ENCODE data around the gene ACP3. TPM values are rescaled to one million over a fixed set of nuclear protein-coding genes. Genes with fewer than 3 reads are reported as not detected.
A peak's percentile ranks its signal among the peaks of the same experiment; 100 is the strongest.

Gene ACP3
- total RNA-seq, 2 experiments from 2014 or later = not detected

DNA sequence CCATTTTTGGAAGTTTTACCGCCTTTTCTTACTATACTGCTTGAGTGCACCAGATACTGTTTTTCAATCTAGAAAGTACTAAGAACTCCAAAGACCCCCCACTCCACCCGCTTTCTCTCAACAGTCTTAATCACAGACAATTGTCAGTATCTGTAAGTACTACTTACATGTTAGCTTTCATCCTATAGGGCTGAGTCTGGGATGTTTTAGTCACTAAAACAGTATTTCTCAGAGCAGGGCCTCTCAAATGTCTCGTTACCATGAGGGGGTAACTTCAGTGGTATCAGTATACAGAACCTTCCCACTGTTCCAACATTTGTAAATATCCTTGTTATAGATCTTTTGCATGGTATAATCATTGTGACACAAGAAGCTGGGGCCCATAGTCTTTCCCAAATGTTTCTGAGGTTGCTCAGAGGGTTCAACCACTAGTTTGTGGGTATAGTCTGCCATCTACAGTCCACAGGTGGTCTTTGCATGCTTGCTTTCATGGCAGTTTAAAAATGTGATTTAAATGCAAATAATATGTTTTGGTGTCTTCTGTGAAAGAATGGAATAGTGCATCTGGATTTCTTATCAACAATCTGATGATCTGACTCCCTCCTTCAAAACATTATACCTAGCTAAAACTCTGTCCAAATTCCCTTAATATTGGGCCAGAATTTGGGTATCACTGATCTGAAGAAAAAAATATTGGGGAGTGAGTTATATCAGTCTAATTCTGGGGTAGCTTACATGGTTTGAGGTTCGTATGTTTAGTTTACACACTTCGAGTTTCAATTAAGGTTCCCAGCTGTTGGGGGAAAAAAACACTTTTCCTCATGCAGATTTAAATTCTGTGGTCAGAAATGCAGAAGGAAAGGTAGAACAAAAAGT is 82.1 kb downstream of the ACP3 start:
- no peaks in the 10 kb centered on the region for H3K4me1 Mint-ChIP-seq (ENCODE audit: low read depth)
- POLR2A ChIA-PET = no interaction called here
- peak; percentile 39 for DNase-seq
- H3K9me3 Mint-ChIP-seq (ENCODE audit: insufficient read depth) = no peaks in the 10 kb centered on the region
- H3K27me3 Mint-ChIP-seq (ENCODE audit: low read depth) = peaks cover 12% of the 10 kb centered on the region
- H3K4me3 Mint-ChIP-seq = no peak overlapping the region
- no peak overlapping the region for H3K27ac Mint-ChIP-seq
- ATAC-seq = no peak
- no peaks in the 10 kb centered on the region for H3K36me3 Mint-ChIP-seq (ENCODE audit: low read depth)
- CTCF ChIA-PET = interaction anchor here (0.6 to 6.3 kb wide), 9 partner anchors 11 to 56 kb away, joined by 3 to 49 read pairs (median 4); partner anchors contain the start of gene DNAJC13

DNA sequence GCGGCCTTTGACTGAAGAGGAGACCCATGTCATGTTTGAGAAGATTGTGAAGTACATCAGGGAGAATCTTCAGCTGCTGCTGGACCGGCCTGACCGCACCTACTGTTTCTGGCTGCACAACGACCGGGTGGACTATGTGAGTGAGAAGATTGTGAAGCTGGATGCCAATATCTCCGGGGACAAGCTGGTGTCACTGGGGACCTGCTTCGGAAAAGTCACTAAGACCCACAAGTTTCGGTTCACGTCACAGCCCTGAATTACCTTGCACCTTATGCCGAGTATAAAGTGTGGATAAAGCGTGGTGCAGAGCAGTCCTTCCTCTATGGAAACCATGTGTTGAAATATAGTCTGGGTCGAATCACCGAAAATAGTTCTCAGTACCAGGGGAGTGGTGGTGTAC is 84.0 kb downstream of the ACP3 start:
- ChIA-PET CTCF (interaction anchor here (1.0 kb wide), 2 partner anchors 16 to 54 kb away, joined by 3 read pairs; partner anchors contain the start of gene DNAJC13), POLR2A (no interaction called here)
- H3K9me3 Mint-ChIP-seq (ENCODE audit: insufficient read depth) = no peaks in the 10 kb centered on the region
- H3K4me1 Mint-ChIP-seq (ENCODE audit: low read depth) = no peaks in the 10 kb centered on the region
- H3K36me3 Mint-ChIP-seq (ENCODE audit: low read depth) = no peaks in the 10 kb centered on the region
- no peak overlapping the region for H3K4me3 Mint-ChIP-seq
- ATAC-seq (no peak), DNase-seq (no peak)
- no peak overlapping the region for H3K27ac Mint-ChIP-seq
- peaks cover 14% of the 10 kb centered on the region for H3K27me3 Mint-ChIP-seq (ENCODE audit: low read depth)

DNA sequence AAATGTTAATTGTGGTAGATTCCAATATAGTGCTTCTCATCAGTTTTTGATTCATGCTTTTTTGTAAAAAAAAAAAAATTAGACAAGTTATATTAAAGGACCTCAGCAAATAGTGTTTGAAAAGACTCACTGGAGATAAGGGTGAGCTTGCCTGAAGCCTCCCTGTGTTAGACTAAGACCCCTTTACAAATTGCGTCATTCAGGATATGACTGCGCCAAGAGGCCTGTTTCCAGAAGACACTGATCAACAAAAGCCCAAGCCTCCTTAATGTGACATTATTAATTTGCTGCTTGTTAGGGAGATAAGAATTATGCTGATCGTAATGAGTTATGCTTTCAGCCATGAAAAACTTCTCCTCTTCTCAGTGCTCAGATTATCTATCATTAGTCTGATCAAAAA is 87.1 kb downstream of the ACP3 start:
- DNase-seq (no peak), ATAC-seq (no peak)
- Mint-ChIP-seq H3K9me3 (ENCODE audit: insufficient read depth) (no peaks in the 10 kb centered on the region), H3K4me1 (ENCODE audit: low read depth) (no peaks in the 10 kb centered on the region), H3K4me3 (no peak overlapping the region), H3K36me3 (ENCODE audit: low read depth) (no peaks in the 10 kb centered on the region), H3K27me3 (ENCODE audit: low read depth) (peaks cover 14% of the 10 kb centered on the region), H3K27ac (no peak overlapping the region)
- POLR2A ChIA-PET = no interaction called here
- CTCF ChIA-PET = interaction anchor here (0.9 kb wide), 1 partner anchor 61 kb away, joined by 3 read pairs; no protein-coding TSS in a partner anchor

DNA sequence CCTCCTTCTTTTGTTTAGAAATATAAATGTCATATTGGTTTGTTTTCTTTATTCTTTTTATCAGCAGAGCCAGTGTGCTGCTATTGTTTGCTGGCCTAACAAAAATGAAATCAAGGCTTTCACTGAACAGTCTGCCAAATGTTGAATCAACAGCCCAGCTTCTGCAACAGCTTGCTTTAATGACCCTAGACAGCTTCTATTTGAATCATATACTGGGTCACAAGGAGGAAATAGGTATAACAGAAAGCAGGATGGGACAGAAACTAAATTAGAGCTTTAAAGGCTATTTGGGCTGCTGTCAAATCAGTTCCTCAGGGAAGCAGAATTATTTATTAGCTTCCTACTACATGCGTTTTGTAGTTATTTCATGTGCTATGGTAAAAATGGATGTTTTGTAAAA is 88.0 kb downstream of the ACP3 start:
- no peaks in the 10 kb centered on the region for H3K4me1 Mint-ChIP-seq (ENCODE audit: low read depth)
- CTCF ChIA-PET = no interaction called here
- H3K27ac Mint-ChIP-seq = no peak overlapping the region
- no peaks in the 10 kb centered on the region for H3K9me3 Mint-ChIP-seq (ENCODE audit: insufficient read depth)
- peaks cover 14% of the 10 kb centered on the region for H3K27me3 Mint-ChIP-seq (ENCODE audit: low read depth)
- ATAC-seq (no peak), DNase-seq (no peak)
- POLR2A ChIA-PET = no interaction called here
- H3K36me3 Mint-ChIP-seq (ENCODE audit: low read depth) = no peaks in the 10 kb centered on the region
- H3K4me3 Mint-ChIP-seq = no peak overlapping the region

DNA sequence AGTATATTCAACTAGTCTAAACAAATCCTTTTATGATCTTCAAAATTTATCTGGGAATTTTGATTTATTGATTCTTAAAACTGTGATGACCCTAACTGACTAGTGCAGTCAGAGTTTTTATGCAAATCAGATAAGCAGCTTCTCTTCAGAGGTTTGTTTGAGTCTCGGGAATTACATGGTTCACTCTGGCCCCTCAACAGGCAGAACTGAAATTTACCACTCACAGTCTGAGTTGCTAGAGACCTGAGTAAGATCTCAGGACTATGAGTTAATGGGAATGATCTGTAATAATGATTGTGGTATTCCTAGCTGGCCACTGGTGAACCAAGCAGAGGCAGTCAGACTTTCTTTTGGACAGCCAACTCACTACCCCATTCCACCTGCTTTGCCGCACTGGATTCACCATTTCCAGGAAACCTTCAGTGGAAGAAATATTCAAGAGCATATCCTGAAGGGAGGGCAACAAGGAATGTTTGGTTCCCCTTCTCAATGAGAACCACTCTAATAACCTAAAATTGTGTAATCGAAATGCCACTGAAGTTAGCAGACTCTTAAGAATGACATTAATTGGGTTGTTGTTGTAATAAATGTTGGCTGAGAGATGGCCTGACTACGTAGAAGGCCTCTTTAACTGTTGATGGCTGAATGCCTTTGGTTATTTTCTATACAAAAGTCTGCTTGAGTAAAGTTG is 88.5 kb downstream of the ACP3 start:
- POLR2A ChIA-PET = no interaction called here
- Mint-ChIP-seq H3K4me1 (ENCODE audit: low read depth) (no peaks in the 10 kb centered on the region), H3K27ac (no peak overlapping the region), H3K27me3 (ENCODE audit: low read depth) (peaks cover 17% of the 10 kb centered on the region), H3K4me3 (no peak overlapping the region), H3K9me3 (ENCODE audit: insufficient read depth) (no peaks in the 10 kb centered on the region), H3K36me3 (ENCODE audit: low read depth) (no peaks in the 10 kb centered on the region)
- CTCF ChIA-PET = no interaction called here
- DNase-seq (no peak), ATAC-seq (no peak)

DNA sequence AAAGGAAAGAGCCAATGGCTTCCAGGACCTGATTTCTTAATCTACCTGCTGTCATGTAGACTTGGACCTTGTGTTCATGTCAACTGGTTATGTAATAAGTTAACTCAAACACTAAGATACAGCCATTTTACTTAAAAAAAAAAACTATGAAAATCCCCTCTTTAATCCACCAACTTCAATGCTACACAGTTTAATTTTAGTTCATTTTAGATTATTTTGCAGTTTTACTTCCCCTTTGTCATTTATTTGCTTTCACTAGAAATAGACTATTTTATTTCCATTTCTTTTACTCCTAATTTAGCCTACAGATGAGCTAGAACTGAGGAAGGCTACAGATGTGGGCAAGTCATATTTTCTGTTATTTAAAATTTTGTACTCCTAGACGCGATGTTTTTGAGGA is 89.4 kb downstream of the ACP3 start:
- H3K36me3 Mint-ChIP-seq (ENCODE audit: low read depth) = no peaks in the 10 kb centered on the region
- H3K4me1 Mint-ChIP-seq (ENCODE audit: low read depth) = no peaks in the 10 kb centered on the region
- peaks cover 20% of the 10 kb centered on the region for H3K27me3 Mint-ChIP-seq (ENCODE audit: low read depth)
- ATAC-seq (no peak), DNase-seq (no peak)
- ChIA-PET POLR2A (no interaction called here), CTCF (no interaction called here)
- no peak overlapping the region for H3K4me3 Mint-ChIP-seq
- H3K27ac Mint-ChIP-seq = no peak overlapping the region
- H3K9me3 Mint-ChIP-seq (ENCODE audit: insufficient read depth) = no peaks in the 10 kb centered on the region

DNA sequence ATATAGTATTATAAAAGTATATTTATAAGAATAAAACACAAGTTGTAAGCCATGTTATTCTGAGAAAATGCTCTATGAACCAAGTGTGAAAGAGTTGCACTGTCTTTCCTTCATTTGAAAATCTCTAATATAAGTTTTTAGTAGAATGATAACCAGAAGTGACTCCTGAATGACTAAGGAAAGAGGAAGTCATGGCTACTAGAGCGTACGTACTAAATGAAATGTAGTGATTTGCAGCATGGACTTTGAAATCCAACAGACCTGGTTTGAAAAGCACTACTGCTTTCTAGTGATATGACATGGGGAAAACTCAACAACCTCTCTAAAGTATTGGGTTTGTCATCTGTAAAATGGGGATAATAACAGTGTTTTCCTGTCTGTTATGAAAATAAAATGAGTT is 89.8 kb downstream of the ACP3 start:
- Mint-ChIP-seq H3K4me3 (no peak overlapping the region), H3K36me3 (ENCODE audit: low read depth) (no peaks in the 10 kb centered on the region), H3K27me3 (ENCODE audit: low read depth) (peaks cover 20% of the 10 kb centered on the region), H3K27ac (no peak overlapping the region), H3K9me3 (ENCODE audit: insufficient read depth) (no peaks in the 10 kb centered on the region), H3K4me1 (ENCODE audit: low read depth) (no peaks in the 10 kb centered on the region)
- no peak for ATAC-seq
- DNase-seq = no peak
- ChIA-PET POLR2A (no interaction called here), CTCF (no interaction called here)

Other genes starting within 250 kb of the ACP3 start
- gene DNAJC13, start 100.1 kb downstream of the ACP3 start, total RNA-seq = 10 to 100 TPM; 34.3 to 38.4 TPM